ENCODE data around the gene DAPK2. TPM values are rescaled to one million over a fixed set of nuclear protein-coding genes. Genes with fewer than 3 reads are reported as not detected.

DAPK2 gene
- total and polyA plus RNA-seq, 2 of the 13 experiments (the other 11 are each of a cell fraction or from before 2014, with no cell fraction given), result 0.33 to 0.63 TPM

GRCh38 chr15:63884953-63885352 lies 161.3 kb downstream of the DAPK2 start:
- ChIA-PET POLR2A (no interaction called here), CTCF (ENCODE audit: low intra/inter-chr PET ratio, low total read pairs) (no interaction called here)
- H3K4me1 ChIP-seq (ENCODE audit: insufficient read depth, low read length), result no peaks in the 10 kb centered on the region
- no peak overlapping the region for H3K9ac ChIP-seq (ENCODE audit: insufficient read depth, low read depth, low read length)
- H3K4me2 ChIP-seq (ENCODE audit: low read depth, low read length), result no peak overlapping the region
- H3K4me3 ChIP-seq (replicated peaks in 1 of 3; ENCODE audit: insufficient read depth in 1 of 3, low read depth in 2 of 3, low read length in 3 of 3), result no peak overlapping the region
- ATAC-seq (no peak), DNase-seq (ENCODE audit: low spot score) (no peak), FAIRE-seq (no peak)
- no peaks in the 10 kb centered on the region for H4K20me1 ChIP-seq (ENCODE audit: insufficient read depth, low read length)
- in situ Hi-C loops (cut with HindIII; ENCODE audit: extremely low pct_ligation_motif_present, low pct_unique_long_range_greater_than_20kb), result no loop called here
- H3K9me3 ChIP-seq (ENCODE audit: low read length), result no peaks in the 10 kb centered on the region
- WGBS (ENCODE audit: low lambda C conversion rate), result 41% methylated on average over 4 of the region's 7 CpGs
- H3K27ac ChIP-seq (ENCODE audit: extremely low read length, insufficient read depth, low read length), result no peak overlapping the region
- intact Hi-C loops (cut with micrococcal nuclease; ENCODE audit: unreplicated experiment), result no loop called here
- no TSS peak for BruUV-seq (replicated peaks)
- H2AFZ ChIP-seq (ENCODE audit: low read length), result no peak overlapping the region
- peaks cover 2 to 9% of the 10 kb centered on the region in 2 experiments; a peak in 3 of 5 replicates for H3K27me3 ChIP-seq (ENCODE audit: control insufficient read depth in 1 of 2, insufficient read depth in 2 of 2, low read length in 2 of 2)
- H3K36me3 ChIP-seq (replicated peaks in 1 of 2; ENCODE audit: control insufficient read depth in 1 of 2, insufficient read depth in 2 of 2, low read length in 2 of 2), result no peaks in the 10 kb centered on the region
- no peaks in the 10 kb centered on the region for H3K79me2 ChIP-seq (ENCODE audit: insufficient read depth, low read length)
- TF ChIP-seq NR2F2 (IDR thresholded peaks at IDR 0.05; ENCODE audit: borderline replicate concordance, low read depth), result no peak
- no peak for TF ChIP-seq MBNL3 (CRISPR knock-in tag; conservative IDR thresholded peaks at IDR 0.05)
- no peak for TF ChIP-seq ZNF407 (CRISPR knock-in tag; IDR thresholded peaks at IDR 0.05; ENCODE audit: not compliant biosample characterization)
- no peak for TF ChIP-seq NFATC3 (CRISPR knock-in tag; IDR thresholded peaks at IDR 0.05)
- TF ChIP-seq GMEB2 (CRISPR knock-in tag; IDR thresholded peaks at IDR 0.05; ENCODE audit: low read depth), result no peak
- TF ChIP-seq SAP130 (CRISPR knock-in tag; IDR thresholded peaks at IDR 0.05; ENCODE audit: low read depth), result no peak
- TF ChIP-seq ZNF280B (CRISPR knock-in tag; IDR thresholded peaks at IDR 0.05; ENCODE audit: borderline replicate concordance), result no peak
- TF ChIP-seq AKAP8 (CRISPR knock-in tag; IDR thresholded peaks at IDR 0.05), result no peak
- no peak for TF ChIP-seq PHF21A (CRISPR knock-in tag; IDR thresholded peaks at IDR 0.05)
- TF ChIP-seq HNF4A (CRISPR knock-in tag; IDR thresholded peaks at IDR 0.05), result no peak
- TF ChIP-seq ZNF580 (CRISPR knock-in tag; IDR thresholded peaks at IDR 0.05; ENCODE audit: borderline replicate concordance, low read depth), result no peak
- no peak for TF ChIP-seq KDM2A (CRISPR knock-in tag; IDR thresholded peaks at IDR 0.05; ENCODE audit: borderline replicate concordance, low read depth)
- TF ChIP-seq ZNF136 (CRISPR knock-in tag; IDR thresholded peaks at IDR 0.05; ENCODE audit: low read depth), result no peak

Measured in HepG2 (cell line).